Stimulated activated CD4-positive, alpha-beta T cell treated with anti-CD3 and anti-CD28 coated beads, Interleukin-12 subunit alpha, Interleukin-12 subunit beta, amount 100 ng/mL, for 48 hours (primary cell): Measurements from ENCODE around the gene HOXA9.

Experiments used
- DNase-seq, 3 donors: peaks; one replicate each; pipeline ENCODE4 v3.0.0-alpha.2; 2020; ENCODE audit warnings: low read depth in 2 of 3, low spot score in 1 of 3

Gene HOXA9

GRCh38 chr7:27166531-27167505 is 1.5 kb upstream of the HOXA9 start:
- no peak for DNase-seq

GRCh38 chr7:27165996-27166530 is 726 bp upstream of the HOXA9 start:
- no peak for DNase-seq

- DNase-seq, result no peak
These were observed 809 bp downstream of the HOXA9 start for GRCh38 chr7:27164367-27165088.

DNA sequence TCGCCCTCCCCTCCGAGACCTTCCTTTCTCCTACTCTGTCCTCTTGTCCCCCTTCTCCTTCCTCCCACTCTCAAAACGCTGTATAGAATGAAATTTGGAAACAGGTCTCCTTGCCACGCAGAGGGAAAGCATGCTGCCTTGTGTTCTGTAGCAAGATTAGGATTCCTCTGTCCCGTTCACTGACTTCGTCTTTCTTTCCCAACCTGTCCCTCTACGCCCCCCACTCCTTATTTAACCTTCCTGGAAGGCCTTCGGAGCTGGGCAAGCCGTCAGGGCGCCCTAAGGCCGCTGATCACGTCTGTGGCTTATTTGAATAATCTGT is 1.3 kb downstream of the HOXA9 start:
- no peak for DNase-seq

DNA sequence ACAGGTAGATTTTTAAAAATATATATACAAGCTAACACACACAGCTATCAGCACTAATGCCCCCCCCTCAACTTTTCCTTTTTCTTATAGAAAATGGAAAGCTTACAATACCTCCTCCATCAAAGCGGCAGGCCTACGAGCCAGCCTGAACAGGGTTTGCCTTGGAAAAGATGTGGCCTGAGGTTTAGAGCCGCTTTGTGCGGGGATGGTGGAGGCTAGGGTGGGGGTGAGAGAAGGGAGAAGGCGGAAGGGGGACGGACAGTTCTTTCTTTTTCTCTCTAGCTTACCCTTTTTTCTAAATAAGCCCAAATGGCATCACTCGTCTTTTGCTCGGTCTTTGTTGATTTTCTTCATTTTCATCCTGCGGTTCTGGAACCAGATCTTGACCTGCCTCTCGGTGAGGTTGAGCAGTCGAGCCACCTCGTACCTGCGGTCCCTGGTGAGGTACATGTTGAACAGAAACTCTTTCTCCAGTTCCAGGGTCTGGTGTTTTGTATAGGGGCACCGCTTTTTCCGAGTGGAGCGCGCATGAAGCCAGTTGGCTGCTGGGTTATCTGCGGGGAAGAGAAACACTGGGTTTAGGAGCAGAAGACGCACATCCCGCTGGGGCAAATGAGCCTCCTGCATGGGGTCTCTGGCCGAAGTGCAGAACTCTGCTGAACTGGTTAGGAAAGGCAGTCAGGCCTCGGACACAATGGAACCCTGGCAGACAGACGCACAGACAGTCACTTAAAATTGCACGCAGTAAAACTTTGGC is 1.9 kb downstream of the HOXA9 start:
- no peak for DNase-seq

- no peak for DNase-seq
These were observed 2.6 kb downstream of the HOXA9 start for GRCh38 chr7:27162561-27163287.

DNA sequence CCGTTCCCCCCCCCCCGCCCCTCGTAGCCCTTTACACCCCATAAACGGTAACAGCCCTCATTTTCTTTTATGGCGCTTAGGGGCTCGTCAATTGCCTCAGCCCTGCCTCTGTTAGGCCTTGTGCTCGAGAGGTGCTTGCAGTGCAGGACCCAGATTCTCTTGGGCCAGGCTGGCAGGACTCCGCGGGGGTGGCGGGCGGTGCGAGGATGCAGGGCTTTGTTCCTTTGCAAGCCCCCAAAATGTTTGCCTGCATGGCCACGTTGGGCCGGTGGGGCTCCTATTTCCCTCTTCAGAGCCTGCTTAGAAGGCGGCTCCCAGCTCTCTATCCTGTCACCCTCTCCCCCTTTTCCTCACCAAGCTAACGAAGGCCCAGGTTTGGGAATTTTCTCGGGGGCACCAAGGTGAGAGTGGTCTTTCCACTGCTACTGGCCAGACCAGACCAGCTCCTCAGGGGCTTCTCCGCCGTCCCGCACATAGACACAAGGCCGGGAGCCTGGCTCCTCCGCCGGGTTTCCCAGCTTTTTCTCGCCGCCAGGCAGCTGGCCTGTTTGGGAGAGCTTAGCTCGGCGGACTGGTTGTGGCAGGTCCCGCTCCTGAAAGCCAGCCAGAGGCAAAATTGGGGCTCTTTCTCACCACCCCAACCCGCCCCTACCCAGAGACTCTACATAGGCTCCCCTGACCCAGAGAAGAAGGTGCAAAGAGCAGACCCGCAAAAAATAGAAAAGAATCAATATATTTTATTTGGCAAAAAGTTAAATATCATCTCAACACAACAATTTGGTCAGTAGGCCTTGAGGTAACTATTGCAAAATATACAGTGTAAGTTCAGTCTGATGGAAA is 3.4 kb downstream of the HOXA9 start:
- no peak for DNase-seq

DNA sequence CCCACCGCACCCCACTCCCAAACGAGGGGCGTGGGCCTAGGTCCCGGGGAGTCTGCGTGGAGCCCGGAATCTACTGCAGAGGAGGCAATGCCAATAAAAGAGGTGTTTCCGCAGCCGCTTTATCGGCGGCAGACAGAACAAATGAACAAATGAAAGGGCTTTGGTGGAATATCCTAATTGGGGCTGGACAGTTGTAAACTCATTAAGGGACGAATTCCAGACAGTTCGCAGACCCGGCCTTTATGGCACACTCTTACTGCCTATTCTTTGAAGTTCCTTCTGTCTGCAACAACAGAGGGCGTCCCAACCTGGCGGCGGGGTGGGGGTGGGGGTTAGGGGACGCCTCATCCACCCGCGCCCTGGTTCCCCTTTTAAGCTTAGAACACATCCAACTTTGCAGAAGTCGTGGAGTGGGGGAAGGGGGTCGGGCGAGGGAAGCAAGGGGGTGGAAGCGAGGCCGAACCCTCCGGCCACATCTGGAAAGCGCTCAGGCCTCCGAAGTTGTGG is 4.1 kb downstream of the HOXA9 start:
- DNase-seq, result no peak

GRCh38 chr7:27160546-27161213 is 4.7 kb downstream of the HOXA9 start:
- DNase-seq, result peak; percentile 69 to 81 (median 79)

DNA sequence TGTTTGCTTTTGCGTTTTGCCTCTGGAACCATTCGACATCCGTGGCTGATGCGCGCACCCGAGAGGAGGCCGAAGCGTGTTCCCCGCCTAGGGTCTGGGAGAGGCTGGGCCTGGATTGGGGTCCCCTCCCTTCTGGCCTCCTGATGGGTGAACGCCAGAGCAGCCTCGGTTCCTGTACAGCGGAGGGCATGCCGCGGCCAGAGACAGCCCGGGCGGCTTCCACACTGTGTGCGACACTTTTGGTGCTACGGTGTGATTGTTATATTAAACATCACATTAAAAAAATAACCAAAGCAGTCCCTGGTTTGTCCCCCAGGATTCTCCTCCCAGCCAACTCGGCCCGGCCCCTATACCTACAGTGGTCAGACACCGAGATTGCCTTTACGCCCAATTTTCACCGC is 5.2 kb downstream of the HOXA9 start:
- no peak for DNase-seq

DNA sequence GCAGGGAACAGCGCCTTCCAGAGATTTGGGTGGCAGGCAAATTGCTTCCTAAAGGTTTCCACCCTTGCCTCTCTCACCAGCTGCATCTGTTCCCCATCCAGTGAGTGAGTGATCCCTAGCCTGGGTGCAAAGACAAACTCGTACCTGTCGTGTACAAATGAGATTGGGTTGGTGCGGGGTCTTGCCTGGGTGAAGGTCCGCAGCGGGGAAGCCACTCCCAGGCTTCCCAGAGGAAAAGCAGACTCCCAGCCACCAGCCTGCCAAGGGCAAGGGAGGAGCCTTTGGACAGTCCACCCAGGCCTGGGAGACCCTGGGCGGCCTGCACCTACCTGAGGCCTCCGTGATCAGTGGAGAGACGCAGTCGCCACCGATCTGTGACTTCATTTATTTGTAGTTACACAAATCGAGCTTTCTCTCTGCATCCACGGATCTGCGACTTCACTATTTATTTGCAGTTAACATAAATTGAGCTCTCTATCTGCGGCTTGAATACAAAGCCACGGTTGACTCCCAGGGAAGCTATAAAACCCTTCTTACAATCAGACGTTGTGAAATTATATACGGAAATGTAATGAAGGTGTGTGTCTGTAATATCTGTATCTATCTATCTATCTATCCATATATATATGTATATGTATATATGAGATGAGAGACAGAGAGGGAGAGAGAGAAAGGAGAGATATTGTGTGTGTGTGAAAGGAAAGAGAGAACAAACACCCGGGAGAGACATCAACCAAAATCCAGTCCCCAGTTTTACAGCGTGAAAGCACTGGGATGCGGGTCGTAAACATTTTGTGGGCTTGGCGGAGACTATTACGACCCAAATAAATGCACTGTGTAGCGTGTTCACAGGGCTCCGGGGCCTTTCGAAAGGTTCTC is 5.8 kb downstream of the HOXA9 start:
- DNase-seq, result no peak

DNA sequence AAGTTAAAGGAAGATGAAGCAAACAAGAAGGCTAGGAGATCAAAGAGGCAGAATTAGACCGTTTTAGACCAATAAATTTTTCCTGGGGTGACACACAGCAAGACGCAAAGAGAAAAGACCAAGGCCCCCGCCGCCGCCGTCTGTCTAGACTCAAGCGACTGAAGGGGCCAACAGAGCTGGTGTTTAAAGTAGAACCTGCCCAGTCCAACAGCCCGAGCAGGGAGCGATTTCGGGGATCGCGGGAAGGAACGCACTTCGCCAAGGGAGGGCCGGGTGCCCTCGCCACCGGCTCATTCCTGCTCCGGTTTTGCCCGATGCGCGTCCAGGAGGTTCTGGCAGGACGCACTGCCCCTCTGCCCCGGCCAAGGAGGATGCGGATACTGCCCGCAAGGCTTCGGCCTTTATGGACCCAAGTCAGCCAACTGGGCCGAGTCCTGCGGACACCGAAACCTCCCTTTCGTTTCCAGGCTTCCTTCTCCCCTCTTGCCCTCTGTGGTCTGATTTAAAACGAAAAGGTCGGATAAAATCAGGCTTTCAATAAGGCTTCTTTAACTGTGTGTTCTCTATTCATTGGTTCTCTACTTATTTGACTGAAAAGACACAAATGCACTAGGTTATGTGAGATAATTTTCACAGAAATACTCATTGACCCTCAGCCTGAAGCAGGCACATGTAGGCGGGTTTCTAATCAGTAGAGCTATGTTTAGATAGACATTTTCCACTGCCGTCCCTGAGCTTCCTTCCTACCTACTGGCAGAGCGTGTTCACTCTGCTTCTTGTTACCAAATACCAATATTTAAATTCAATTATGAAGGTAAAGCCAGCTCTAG is 6.7 kb downstream of the HOXA9 start:
- no peak for DNase-seq

- DNase-seq, result no peak
These were observed 7.5 kb downstream of the HOXA9 start for GRCh38 chr7:27157702-27158431.

DNA sequence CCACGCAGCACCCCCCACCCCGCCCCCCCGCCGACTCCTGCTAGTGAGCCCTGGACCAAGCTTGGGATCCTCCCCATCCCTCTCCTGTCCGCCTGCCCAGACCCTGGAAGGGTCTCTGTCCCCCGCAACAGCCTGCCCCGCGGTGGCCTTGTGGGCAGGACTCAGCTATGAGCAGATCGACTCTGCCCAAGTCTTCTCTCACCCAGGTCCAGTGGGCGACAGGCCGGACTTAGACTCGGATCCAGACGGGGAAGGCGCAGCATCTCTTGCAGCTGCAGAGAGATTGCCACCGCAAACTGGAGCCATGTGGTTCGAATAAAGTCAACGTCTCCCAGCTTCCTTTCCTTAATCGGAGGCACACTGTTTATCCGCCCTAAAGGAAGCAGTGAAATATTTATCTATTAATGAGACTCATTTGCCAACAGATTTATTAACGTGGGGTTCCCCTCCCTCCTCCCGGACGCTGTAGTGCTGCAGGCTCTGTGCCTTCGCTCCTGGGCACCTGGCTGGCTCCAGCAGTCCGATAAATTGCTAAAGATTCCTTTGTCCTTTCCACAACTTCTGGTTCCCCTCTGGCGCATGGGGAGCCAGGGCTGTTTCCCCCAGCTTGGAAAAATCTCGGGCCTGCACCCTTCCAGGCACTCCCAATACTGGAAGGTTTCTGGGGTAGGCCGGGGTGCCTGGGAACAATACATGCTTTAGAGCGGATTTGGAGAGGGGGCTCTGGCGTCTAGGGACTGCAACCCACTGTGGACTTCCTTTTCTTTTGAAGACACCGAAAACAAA is 8.2 kb downstream of the HOXA9 start:
- DNase-seq, result no peak

GRCh38 chr7:27156508-27156898 is 8.8 kb downstream of the HOXA9 start, which contains the start of gene HOXA7:
Gene HOXA7, minus strand, starts transcription at chr7:27156675. Its CDS starts 130 bp downstream, at chr7:27156545.
- no peak for DNase-seq
